NCI-H2196 treated with DMSO at 0.1 percent for 48 hours (cell line): Measurements from ENCODE around the gene MTHFR.

ENCODE experiments used
- DNase-seq: peaks from one replicate; lab custom pipeline; 2025; ENCODE audit not compliant: unreplicated experiment; lab: John Stamatoyannopoulos, UW

Gene MTHFR

GRCh38 chr1:11805422-11806306 lies at the start of gene MTHFR, which contains the start of gene CLCN6:
MTHFR (minus strand) TSS chr1:11805964; CDS start chr1:11803116, 2,848 bp downstream.
CLCN6 (plus strand) TSS chr1:11806191; CDS start chr1:11806263, 72 bp downstream.
- peak; percentile 98 for DNase-seq

- no peak for DNase-seq
Measured at GRCh38 chr1:11855430-11855829, 49.7 kb upstream of the MTHFR start.

- no peak for DNase-seq
Measured at GRCh38 chr1:11854519-11854918, 48.8 kb upstream of the MTHFR start.

GRCh38 chr1:11851180-11851579 lies 45.4 kb upstream of the MTHFR start:
- no peak for DNase-seq

GRCh38 chr1:11850156-11850555 lies 44.4 kb upstream of the MTHFR start:
- DNase-seq: no peak

GRCh38 chr1:11848373-11848700 lies 42.6 kb upstream of the MTHFR start:
- no peak for DNase-seq

GRCh38 chr1:11847667-11848372 lies 42.1 kb upstream of the MTHFR start, which contains the start of gene NPPA:
NPPA (minus strand) TSS chr1:11847783; CDS start chr1:11847684, 99 bp downstream.
- peak; percentile 86 for DNase-seq

GRCh38 chr1:11845641-11846335 lies 40.0 kb upstream of the MTHFR start:
- no peak for DNase-seq

GRCh38 chr1:11842154-11843041 lies 36.6 kb upstream of the MTHFR start:
- no peak for DNase-seq

GRCh38 chr1:11841245-11842153 lies 35.7 kb upstream of the MTHFR start:
- no peak for DNase-seq

- no peak for DNase-seq
Measured at GRCh38 chr1:11839727-11840705, 34.3 kb upstream of the MTHFR start.

GRCh38 chr1:11838349-11839272 lies 32.8 kb upstream of the MTHFR start:
- DNase-seq: peak; percentile 39

- DNase-seq: no peak
Measured at GRCh38 chr1:11837767-11838348, 32.1 kb upstream of the MTHFR start.

- no peak for DNase-seq
Measured at GRCh38 chr1:11836955-11837766, 31.4 kb upstream of the MTHFR start.

- no peak for DNase-seq
Measured at GRCh38 chr1:11835441-11836225, 29.9 kb upstream of the MTHFR start.
